Panc1 (cell line): ENCODE data around the gene STEAP3. TPM values are rescaled to one million over a fixed set of nuclear protein-coding genes. Genes with fewer than 3 reads are reported as not detected.

Experiments
- ATAC-seq: fragments of 200-7000 bp; cut with Tn5 transposase; 2 replicates; pipeline ENCODE4 v1.9.1; 2020; ENCODE audit warnings: mild to moderate bottlenecking, moderate library complexity
- BruUV-seq: library from RNA; stranded (reverse); fragments of 400-500 nt; replicated peaks from 2 replicates; lab custom pipeline; 2021; lab: Mats Ljungman, UMichigan
- CTCF ChIA-PET: fragments of 300-600 bp; sonication (Branson Sonifier 250); formaldehyde crosslinking; loops from one replicate; lab custom pipeline; 2022; ENCODE audit warnings: antibody characterized with exemption; lab: Charles Lee
- POLR2A ChIA-PET: fragments of 300-600 bp; sonication (Branson Sonifier 250); formaldehyde crosslinking; loops from one replicate; lab custom pipeline; 2022; ENCODE audit warnings: antibody characterized with exemption; lab: Charles Lee
- DNase-seq: peaks from one replicate; pipeline ENCODE4 v3.0.0-alpha.2; 2010; ENCODE audit warnings: low read depth, low spot score
- H3K27ac ChIP-seq: 2 replicates; pipeline ENCODE4 v1.5.1; 2011; ENCODE audit warnings: mild to moderate bottlenecking, low read length, inconsistent platforms
- H3K27me3 ChIP-seq: fragments of 200-500 bp; sonication (Bioruptor generic); 2 replicates; pipeline ENCODE4 v1.6.0; 2014; ENCODE audit warnings: low read length, inconsistent platforms; ENCODE audit not compliant: control insufficient read depth, insufficient read depth
- H3K36me3 ChIP-seq: fragments of 200-500 bp; sonication (Bioruptor generic); 2 replicates; pipeline ENCODE4 v1.5.1; 2014; ENCODE audit warnings: inconsistent platforms, mild to moderate bottlenecking, low read length, moderate library complexity; ENCODE audit not compliant: control insufficient read depth, insufficient read depth
- H3K4me1 ChIP-seq: 2 replicates; pipeline ENCODE4 v1.5.1; 2011; ENCODE audit warnings: inconsistent platforms, mild to moderate bottlenecking, low read length, moderate library complexity; ENCODE audit not compliant: control insufficient read depth, insufficient read depth
- H3K4me3 ChIP-seq, 2 experiments: 2 replicates each; pipeline ENCODE4 v1.5.1; 2011 to 2012; ENCODE audit warnings: low read depth in 2 of 2, low read length in 2 of 2, mild to moderate bottlenecking in 2 of 2, inconsistent platforms in 1 of 2, moderate library complexity in 1 of 2
- H3K9me3 ChIP-seq: fragments of 200-500 bp; sonication (Bioruptor generic); 2 replicates; pipeline ENCODE4 v1.5.1; 2014; ENCODE audit warnings: low read depth, mild to moderate bottlenecking, inconsistent platforms, low read length, moderate library complexity; ENCODE audit not compliant: control insufficient read depth, insufficient read depth
- CTCF ChIP-seq: fragments of 450-650 bp; IDR thresholded peaks from 2 replicates; pipeline ENCODE4 v1.5.1; 2017; ENCODE audit warnings: mild to moderate bottlenecking
- POLR2AphosphoS5 ChIP-seq: IDR thresholded peaks from 2 replicates; pipeline ENCODE4 v1.6.1; 2012; ENCODE audit warnings: mild to moderate bottlenecking, low read depth, low read length, moderate library complexity
- REST ChIP-seq, 2 experiments: IDR thresholded peaks; 2 replicates each; pipeline ENCODE4 v1.6.1; 2011 to 2012; ENCODE audit warnings: low read depth in 2 of 2, control low read depth in 1 of 2, low read length in 1 of 2, mild to moderate bottlenecking in 1 of 2, moderate library complexity in 1 of 2; ENCODE audit not compliant: insufficient read depth in 1 of 2
- SIN3A ChIP-seq: IDR thresholded peaks from 2 replicates; pipeline ENCODE4 v1.6.1; 2012; ENCODE audit warnings: low read depth, mild to moderate bottlenecking, low read length, moderate library complexity, borderline replicate concordance; ENCODE audit not compliant: insufficient read depth
- TCF7L2 ChIP-seq: IDR thresholded peaks from 2 replicates; pipeline ENCODE4 v1.6.1; 2011; ENCODE audit warnings: mild to moderate bottlenecking, low read depth, low read length, inconsistent platforms
- in situ Hi-C: cut with HindIII; loops from 2 replicates; pipeline ENCODE4 v1.10.0; 2016; ENCODE audit warnings: low sequenced_read_pairs, low pct_unique_long_range_greater_than_20kb
- intact Hi-C: fragments of 100-400 bp; cut with micrococcal nuclease; formaldehyde crosslinking; loops from one replicate; pipeline ENCODE4 v1.10.0; 2022; ENCODE audit not compliant: unreplicated experiment
- total RNA-seq: library from RNA; stranded (reverse); gene quantifications from one replicate; pipeline ENCODE4 v1.2.1, GENCODE V29; 2021; ENCODE audit not compliant: unreplicated experiment

The STEAP3 gene
- total RNA-seq, 1 experiment from 2014 or later = 44.8 TPM

GRCh38 chr2:119214453-119215037 is 9.1 kb upstream of the STEAP3 start:
- no peak overlapping the region for H3K4me3 ChIP-seq
- no TSS peak for BruUV-seq
- no peak for TF ChIP-seq SIN3A
- no peak for TF ChIP-seq REST (IDR thresholded peaks at IDR 0.05; ENCODE audit: insufficient read depth in 1 of 2, low read depth in 2 of 2, low read length in 1 of 2)
- no peak for TF ChIP-seq POLR2AphosphoS5
- no peak for TF ChIP-seq TCF7L2
- no peak for TF ChIP-seq CTCF
- DNase-seq (no peak), ATAC-seq (no peak)
- ChIA-PET CTCF (no interaction called here), POLR2A (no interaction called here)
- H3K9me3 ChIP-seq = no peaks in the 10 kb centered on the region
- no peak overlapping the region for H3K27ac ChIP-seq
- in situ Hi-C loops (no loop called here), intact Hi-C loops (no loop called here)
- no peaks in the 10 kb centered on the region for H3K36me3 ChIP-seq
- no peaks in the 10 kb centered on the region for H3K27me3 ChIP-seq
- peaks cover under 1% of the 10 kb centered on the region; the same call in 1 of the 2 replicates for H3K4me1 ChIP-seq

- TF ChIP-seq POLR2AphosphoS5 (no peak), TCF7L2 (no peak), CTCF (no peak), REST (IDR thresholded peaks at IDR 0.05; ENCODE audit: insufficient read depth in 1 of 2, low read depth in 2 of 2, low read length in 1 of 2) (no peak), SIN3A (no peak)
- no peak overlapping the region for H3K27ac ChIP-seq
- POLR2A ChIA-PET = no interaction called here
- H3K27me3 ChIP-seq = no peaks in the 10 kb centered on the region
- H3K9me3 ChIP-seq = no peaks in the 10 kb centered on the region
- no peak for ATAC-seq
- intact Hi-C loops (no loop called here), in situ Hi-C loops (no loop called here)
- CTCF ChIA-PET = no interaction called here
- no peaks in the 10 kb centered on the region for H3K36me3 ChIP-seq
- BruUV-seq = no TSS peak
- peaks cover 6% of the 10 kb centered on the region for H3K4me1 ChIP-seq
- DNase-seq = no peak
- no peak overlapping the region for H3K4me3 ChIP-seq
These were observed 6.6 kb upstream of the STEAP3 start for GRCh38 chr2:119216994-119217393.
